Measurements from ENCODE around the gene DNAH10. TPM values are rescaled to one million over a fixed set of nuclear protein-coding genes. Genes with fewer than 3 reads are reported as not detected.

DNAH10 gene
- total RNA-seq, 2 experiments from 2014 or later = 0.38 to 0.43 TPM

- ChIA-PET POLR2A (no interaction called here), CTCF (no interaction called here)
- Mint-ChIP-seq H3K9me3 (no peaks in the 10 kb centered on the region), H3K36me3 (ENCODE audit: low read depth) (no peaks in the 10 kb centered on the region), H3K27ac (no peak overlapping the region), H3K4me3 (no peak overlapping the region), H3K27me3 (no peaks in the 10 kb centered on the region), H3K4me1 (ENCODE audit: low read depth) (no peaks in the 10 kb centered on the region)
- intact Hi-C loops (cut with micrococcal nuclease) = no loop called here
- TF ChIP-seq CTCF (IDR thresholded peaks at IDR 0.05) = no peak
- no peak for DNase-seq
- no peak for ATAC-seq
These were observed 129.5 kb downstream of the DNAH10 start for GRCh38 chr12:123891516-123892179.

GRCh38 chr12:123892180-123892559 is 130.1 kb downstream of the DNAH10 start:
- Mint-ChIP-seq H3K4me1 (ENCODE audit: low read depth) (no peaks in the 10 kb centered on the region), H3K27ac (no peak overlapping the region), H3K4me3 (no peak overlapping the region), H3K36me3 (ENCODE audit: low read depth) (no peaks in the 10 kb centered on the region), H3K27me3 (no peaks in the 10 kb centered on the region), H3K9me3 (no peaks in the 10 kb centered on the region)
- ChIA-PET CTCF (no interaction called here), POLR2A (no interaction called here)
- no peak for ATAC-seq
- no peak for TF ChIP-seq CTCF (IDR thresholded peaks at IDR 0.05)
- intact Hi-C loops (cut with micrococcal nuclease) = no loop called here
- DNase-seq = no peak

- Mint-ChIP-seq H3K27me3 (no peaks in the 10 kb centered on the region), H3K27ac (no peak overlapping the region), H3K4me3 (no peak overlapping the region), H3K9me3 (no peaks in the 10 kb centered on the region), H3K36me3 (ENCODE audit: low read depth) (no peaks in the 10 kb centered on the region), H3K4me1 (ENCODE audit: low read depth) (no peaks in the 10 kb centered on the region)
- DNase-seq (no peak), ATAC-seq (no peak)
- POLR2A ChIA-PET = no interaction called here
- TF ChIP-seq CTCF (IDR thresholded peaks at IDR 0.05) = no peak
- CTCF ChIA-PET = no interaction called here
- intact Hi-C loops (cut with micrococcal nuclease) = no loop called here
These were observed 130.8 kb downstream of the DNAH10 start for GRCh38 chr12:123892853-123893252.

GRCh38 chr12:123893276-123893675 is 131.2 kb downstream of the DNAH10 start:
- no peak for DNase-seq
- CTCF ChIA-PET = no interaction called here

More at GRCh38 chr12:123893276-123893675, 131.2 kb downstream of the DNAH10 start:
- no peak overlapping the region for H3K27ac Mint-ChIP-seq
- H3K4me3 Mint-ChIP-seq = no peak overlapping the region
- H3K36me3 Mint-ChIP-seq (ENCODE audit: low read depth) = no peaks in the 10 kb centered on the region
- H3K4me1 Mint-ChIP-seq (ENCODE audit: low read depth) = no peaks in the 10 kb centered on the region
- H3K27me3 Mint-ChIP-seq = no peaks in the 10 kb centered on the region
- no peaks in the 10 kb centered on the region for H3K9me3 Mint-ChIP-seq
- ATAC-seq = no peak
- intact Hi-C loops (cut with micrococcal nuclease) = no loop called here
- TF ChIP-seq CTCF (IDR thresholded peaks at IDR 0.05) = no peak
- POLR2A ChIA-PET = no interaction called here

Data from activated CD8-positive, alpha-beta T cell treated with anti-CD3 and anti-CD28 coated beads for 36 hours (primary cell).